Central memory CD4-positive, alpha-beta T cell (primary cell): ENCODE results near the gene POLQ.
"Not testable (repeated sequence)": the region's sequence is repeated elsewhere in the genome, so short reads cannot be mapped to it uniquely, and the experiment has no call there.

Experiments
- DNase-seq: peaks from one replicate; pipeline ENCODE4 v3.0.0; 2022

The POLQ gene

GRCh38 chr3:121508389-121508788, 37.4 kb downstream of the POLQ start:
- DNase-seq: no peak

- DNase-seq: no peak
Measured at GRCh38 chr3:121505256-121505655, 40.5 kb downstream of the POLQ start.

- no peak for DNase-seq
Measured at GRCh38 chr3:121504618-121505017, 41.2 kb downstream of the POLQ start.

- DNase-seq: no peak
Measured at GRCh38 chr3:121496786-121497185, 49.0 kb downstream of the POLQ start.

- DNase-seq: no peak
Measured at GRCh38 chr3:121493431-121493830, 52.4 kb downstream of the POLQ start.

- DNase-seq: no peak
Measured at GRCh38 chr3:121491683-121492320, 54.0 kb downstream of the POLQ start.

- no peak for DNase-seq
Measured at GRCh38 chr3:121490161-121490560, 55.6 kb downstream of the POLQ start.

GRCh38 chr3:121488628-121489027, 57.2 kb downstream of the POLQ start:
- no peak for DNase-seq

- no peak for DNase-seq
Measured at GRCh38 chr3:121483290-121483689, 62.5 kb downstream of the POLQ start.

- no peak for DNase-seq
Measured at GRCh38 chr3:121482660-121483059, 63.1 kb downstream of the POLQ start.

GRCh38 chr3:121481106-121481880, 64.5 kb downstream of the POLQ start:
- no peak for DNase-seq

GRCh38 chr3:121477589-121477988, 68.2 kb downstream of the POLQ start:
- no peak for DNase-seq

GRCh38 chr3:121473001-121473400, 72.8 kb downstream of the POLQ start:
- DNase-seq: no peak

- no peak for DNase-seq
Measured at GRCh38 chr3:121467085-121467484, 78.7 kb downstream of the POLQ start.

GRCh38 chr3:121463745-121464144, 82.0 kb downstream of the POLQ start:
- DNase-seq: no peak

GRCh38 chr3:121462565-121462964, 83.2 kb downstream of the POLQ start:
- no peak for DNase-seq

GRCh38 chr3:121451752-121452151, 94.0 kb downstream of the POLQ start:
- not testable (repeated sequence) for DNase-seq

GRCh38 chr3:121443456-121443855, 102.3 kb downstream of the POLQ start:
- DNase-seq: no peak

- DNase-seq: no peak
Measured at GRCh38 chr3:121436641-121437040, 109.1 kb downstream of the POLQ start.

- DNase-seq: no peak
Measured at GRCh38 chr3:121436074-121436473, 109.7 kb downstream of the POLQ start.

- DNase-seq: peak; percentile 63
Measured at GRCh38 chr3:121431726-121432517, 113.9 kb downstream of the POLQ start.

- DNase-seq: no peak
Measured at GRCh38 chr3:121430664-121431215, 115.0 kb downstream of the POLQ start.

- DNase-seq: no peak
Measured at GRCh38 chr3:121424549-121424948, 121.2 kb downstream of the POLQ start.
